GM18508 (cell line): ENCODE measurements around the gene FAM171A2.
"Not testable (repeated sequence)": the region's sequence is repeated elsewhere in the genome, so short reads cannot be mapped to it uniquely, and the experiment has no call there.

ENCODE experiments used
- ATAC-seq: cut with Tn5 transposase; IDR thresholded peaks from one replicate; pipeline ENCODE4 v1.9.1; 2021; ENCODE audit warnings: moderate number of reproducible peaks; ENCODE audit not compliant: insufficient read depth, unreplicated experiment

Gene FAM171A2

DNA sequence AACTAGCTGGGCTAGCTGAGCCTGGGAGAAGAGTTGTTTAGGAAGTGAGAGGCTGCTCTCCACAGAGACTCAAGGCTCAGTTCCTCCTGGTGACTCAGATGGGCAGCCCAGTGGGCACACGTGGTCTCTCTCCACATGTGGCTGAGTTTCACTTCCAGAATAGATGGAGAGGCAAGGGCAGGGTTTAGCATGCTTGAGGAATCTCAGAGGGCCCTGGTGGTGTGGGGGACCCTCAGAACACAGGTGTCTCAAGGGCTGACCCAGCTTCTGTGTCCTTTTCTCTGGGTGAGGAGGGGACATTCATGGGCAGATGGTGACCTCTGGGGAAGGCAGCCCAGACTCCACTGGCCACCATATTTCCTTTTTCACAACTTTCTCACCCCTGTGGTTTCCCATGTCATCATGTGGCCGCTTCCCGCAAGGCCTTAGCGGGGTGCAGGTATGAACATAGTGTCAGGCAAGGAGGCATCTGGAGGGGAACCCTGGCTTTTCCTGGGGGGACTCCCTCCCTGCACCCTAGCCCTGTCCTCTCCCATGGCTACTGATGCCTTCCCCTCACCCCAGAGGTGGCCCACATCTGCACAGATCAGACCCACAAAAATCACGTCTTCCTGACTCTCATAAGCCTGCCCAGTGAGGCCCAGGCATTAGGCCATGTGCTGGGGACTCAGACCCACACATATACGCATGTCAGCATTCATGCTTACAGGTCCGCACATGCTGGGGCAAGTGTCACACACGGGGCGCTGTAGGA, 15.2 kb downstream of the FAM171A2 start:
- peak; percentile 34 for ATAC-seq

DNA sequence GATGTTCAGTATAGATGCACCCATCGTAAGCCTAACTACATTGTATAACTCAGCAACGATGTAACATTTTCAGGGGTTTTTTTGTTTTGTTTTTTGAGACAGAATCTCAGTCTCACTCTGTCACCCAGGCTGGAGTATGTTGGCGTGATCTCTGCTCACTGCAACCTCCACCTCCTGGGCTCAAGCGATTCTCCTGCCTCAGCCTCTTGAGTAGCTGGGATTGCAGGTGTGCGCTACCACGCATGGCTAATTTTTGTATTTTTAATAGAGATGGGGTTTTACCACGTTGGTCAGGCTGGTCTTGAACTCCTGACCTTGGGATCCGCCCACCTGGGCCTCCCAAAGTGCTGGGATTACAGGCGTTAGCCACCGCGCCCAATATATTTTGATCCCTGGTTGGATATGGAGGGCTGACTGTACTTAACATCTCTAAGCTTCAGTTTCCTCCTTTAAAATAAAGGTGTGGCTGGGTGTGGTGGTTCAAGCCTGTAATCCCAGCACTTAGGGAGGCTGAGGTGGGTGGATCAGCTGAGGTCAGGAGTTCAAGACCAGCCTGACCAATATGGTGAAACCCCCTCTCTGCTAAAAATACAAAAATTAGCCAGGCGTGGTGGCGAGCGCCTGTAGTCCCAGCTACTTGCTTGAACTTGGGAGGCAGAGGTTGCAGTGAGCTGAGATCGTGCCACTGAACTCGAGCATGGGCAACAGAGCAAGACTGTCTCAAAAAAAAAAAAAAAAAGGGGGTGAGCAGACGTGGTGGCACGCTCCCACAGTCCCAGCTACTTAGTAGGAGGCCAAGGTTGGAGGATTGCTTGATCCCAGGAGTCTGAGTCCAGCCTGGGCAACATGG, 16.2 kb downstream of the FAM171A2 start:
- ATAC-seq: not testable (repeated sequence)

DNA sequence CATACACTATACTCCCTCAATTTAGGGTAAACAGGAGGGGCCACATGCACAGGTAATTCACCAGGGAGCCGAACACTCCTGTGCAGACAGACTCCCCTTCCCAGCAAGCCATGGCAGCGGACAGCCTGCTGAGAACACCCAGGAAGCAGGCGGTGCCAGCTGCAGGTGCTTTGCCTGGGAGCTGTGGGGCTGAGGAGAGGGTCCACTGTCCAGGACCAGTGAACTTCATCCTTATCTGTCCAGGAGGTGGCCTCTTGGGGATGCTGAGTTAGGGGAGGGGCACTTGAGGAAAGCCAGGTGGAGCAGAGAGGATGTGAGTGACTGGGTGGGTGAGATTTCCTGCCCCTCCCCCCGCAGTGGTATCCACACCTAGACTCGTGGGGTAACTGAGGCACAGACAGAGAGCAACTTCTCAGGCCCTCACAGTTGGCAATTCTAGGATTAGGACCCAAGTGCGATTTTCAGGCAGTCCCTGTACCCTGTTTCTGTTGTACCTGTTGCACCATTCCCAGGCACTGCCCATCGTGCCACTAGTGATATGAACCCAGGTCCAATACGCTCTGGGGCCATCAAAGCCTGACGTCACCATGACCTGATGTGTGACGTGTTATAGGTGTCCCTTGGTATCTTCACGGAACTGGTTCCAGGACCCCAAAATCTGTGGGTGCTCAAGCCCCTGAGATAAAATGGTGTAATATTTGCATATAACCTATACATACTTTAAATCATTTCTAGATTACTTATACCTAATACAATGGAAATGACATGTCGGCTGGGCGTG, 17.4 kb downstream of the FAM171A2 start:
- ATAC-seq: no peak

DNA sequence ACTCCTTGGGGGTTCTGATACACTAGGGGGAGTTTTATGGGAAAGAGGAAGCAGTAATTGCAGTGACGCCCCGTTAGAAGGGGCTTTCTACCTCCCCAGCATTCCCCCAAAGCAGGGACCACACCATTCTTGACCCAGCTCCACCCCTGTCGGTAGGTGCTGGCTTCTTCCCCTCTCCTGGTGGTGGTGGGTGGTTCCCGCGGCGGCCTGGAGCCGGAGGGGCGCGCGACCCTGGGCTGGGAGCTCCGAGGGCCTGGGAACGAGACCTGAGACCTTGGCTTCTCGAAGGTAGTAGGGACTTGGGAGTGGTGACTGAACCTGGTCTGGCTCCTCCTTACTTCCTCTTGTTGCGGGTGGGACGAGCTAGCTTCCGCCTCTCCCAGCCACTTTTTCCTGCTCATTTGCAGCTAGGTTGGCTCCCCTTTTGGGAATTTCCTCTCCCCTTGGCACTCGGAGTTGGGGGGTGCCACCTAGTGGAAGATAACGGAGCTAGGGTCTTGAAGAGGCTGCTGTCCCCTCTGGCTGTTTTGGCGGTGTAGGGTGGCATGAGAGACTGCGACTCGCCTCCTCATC, 18.1 kb downstream of the FAM171A2 start:
- ATAC-seq: no peak

DNA sequence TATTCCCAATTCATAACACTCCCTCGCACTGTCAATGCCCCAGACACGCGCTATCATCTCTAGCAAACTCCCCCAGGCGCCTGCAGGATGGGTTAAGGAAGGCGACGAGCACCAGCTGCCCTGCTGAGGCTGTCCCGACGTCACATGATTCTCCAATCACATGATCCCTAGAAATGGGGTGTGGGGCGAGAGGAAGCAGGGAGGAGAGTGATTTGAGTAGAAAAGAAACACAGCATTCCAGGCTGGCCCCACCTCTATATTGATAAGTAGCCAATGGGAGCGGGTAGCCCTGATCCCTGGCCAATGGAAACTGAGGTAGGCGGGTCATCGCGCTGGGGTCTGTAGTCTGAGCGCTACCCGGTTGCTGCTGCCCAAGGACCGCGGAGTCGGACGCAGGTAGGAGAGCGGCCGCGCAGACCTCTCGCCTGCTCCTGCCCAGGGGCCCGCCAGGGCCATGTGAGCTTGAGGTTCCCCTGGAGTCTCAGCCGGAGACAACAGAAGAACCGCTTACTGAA, 18.7 kb downstream of the FAM171A2 start, which contains the start of gene GRN:
TSS of gene GRN (plus strand) at position 364 of the 515 bp plus-strand sequence. CDS start 3,863 bp downstream, outside the sequence.
- ATAC-seq: peak; percentile 45

DNA sequence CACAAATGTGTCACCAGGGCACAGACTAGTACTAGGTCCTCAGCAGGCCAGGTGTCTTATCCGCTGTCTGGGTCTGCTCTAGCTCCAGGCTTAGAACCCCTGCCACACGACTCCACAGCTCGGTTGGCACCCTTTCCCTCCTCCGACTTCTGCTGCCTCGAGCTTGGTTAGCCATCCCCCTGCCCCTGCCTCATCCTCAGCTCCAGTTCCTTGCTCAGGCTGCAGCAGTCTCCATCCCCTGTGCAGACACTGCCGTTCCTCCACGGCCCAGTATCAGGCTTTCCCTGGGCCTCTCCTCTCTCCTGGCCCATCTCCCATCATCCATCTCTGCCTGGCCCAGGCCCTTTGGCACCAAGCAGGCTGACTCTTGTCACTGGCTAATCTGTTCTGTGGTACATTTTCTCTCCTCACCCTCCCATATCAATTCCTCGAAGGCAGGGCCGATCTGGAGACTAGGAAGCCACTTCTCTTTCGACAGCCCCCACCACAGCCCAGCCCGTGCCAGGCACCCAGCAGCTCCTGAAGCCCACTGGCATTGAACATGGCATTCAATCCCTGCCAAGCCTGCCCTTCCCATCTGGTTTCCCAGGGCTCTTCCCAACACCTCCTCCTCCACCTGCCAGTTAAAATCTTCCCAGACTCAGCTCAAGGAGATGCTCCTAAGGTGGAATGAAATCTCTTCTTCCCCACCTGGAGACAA, 20.0 kb downstream of the FAM171A2 start:
- ATAC-seq: no peak

DNA sequence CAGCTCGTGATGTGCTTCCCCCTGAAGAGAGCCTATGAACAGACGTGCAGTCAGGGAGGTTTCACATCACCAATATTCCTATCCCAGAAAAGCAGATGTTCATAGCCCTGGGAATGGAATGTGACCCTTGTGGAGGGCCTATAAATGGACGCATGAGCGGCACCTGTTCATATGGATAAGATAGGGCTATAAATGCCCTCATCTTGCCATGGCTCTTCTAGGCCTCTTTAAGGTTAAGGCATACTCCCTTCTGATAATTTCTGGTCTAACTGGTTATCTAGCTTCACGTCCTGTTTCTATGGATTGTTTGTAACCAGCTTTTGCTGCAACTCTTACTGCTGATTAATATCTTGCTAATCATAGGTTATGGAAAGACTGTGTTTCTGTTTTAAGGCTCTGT, 23.1 kb downstream of the FAM171A2 start:
- not testable (repeated sequence) for ATAC-seq

DNA sequence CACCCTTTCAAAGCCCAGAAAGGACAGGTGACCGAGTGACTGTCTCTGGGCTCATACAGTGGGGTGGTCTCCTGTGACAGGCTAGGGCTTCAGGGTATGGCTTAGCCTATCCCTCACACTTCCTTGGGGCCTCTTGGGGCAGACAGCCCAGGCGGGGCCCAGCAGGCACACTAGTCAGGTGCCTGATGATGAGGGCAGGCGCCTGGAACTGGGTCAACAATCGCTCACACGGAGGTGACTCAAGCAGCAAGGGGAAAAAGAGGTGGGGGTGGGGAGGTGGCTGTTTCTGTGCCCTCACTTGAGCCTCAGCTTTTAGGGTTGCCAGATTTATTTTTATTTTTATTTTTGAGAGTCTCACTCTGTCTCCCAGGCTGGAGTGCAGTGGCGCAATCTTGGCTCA, 25.0 kb downstream of the FAM171A2 start:
- ATAC-seq: no peak

DNA sequence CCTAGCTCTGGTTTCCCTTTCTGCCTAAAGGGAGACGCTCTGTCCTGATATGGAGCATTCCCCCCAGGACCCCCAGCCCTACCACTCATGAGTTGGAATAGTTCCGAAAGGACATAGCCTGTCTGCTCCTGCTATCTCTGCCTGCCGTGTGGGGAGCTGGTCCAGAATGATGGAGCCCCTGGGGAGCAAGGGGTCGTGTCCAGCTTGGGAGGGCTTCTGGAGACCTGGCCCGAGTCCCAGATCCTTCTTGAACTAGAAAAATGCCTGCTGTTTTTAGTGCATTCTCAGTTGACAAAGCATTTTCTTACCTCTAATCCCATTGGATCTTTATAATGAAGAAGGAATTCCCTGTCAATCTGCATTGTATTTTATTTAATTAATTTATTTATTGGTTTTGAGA, 27.7 kb downstream of the FAM171A2 start:
- no peak for ATAC-seq

DNA sequence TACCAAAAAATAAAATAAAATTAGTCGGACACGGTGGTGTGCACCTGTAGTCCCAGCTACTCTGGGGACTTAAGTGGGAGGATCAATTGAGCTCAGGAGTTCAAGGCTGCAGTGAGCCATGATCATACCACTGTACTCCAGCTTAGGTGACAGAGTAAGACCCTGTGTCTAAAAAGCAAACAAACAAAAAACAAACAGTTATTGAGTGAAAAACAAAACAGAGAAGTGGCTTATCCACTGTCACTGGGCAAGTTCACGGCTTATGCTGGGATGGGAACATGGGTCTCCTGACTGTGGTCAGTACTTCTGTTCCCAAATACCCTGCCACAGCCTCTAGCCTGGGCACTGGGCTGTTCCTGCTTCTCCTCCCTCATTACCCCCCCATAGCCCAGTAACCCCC, 28.1 kb downstream of the FAM171A2 start:
- no peak for ATAC-seq

DNA sequence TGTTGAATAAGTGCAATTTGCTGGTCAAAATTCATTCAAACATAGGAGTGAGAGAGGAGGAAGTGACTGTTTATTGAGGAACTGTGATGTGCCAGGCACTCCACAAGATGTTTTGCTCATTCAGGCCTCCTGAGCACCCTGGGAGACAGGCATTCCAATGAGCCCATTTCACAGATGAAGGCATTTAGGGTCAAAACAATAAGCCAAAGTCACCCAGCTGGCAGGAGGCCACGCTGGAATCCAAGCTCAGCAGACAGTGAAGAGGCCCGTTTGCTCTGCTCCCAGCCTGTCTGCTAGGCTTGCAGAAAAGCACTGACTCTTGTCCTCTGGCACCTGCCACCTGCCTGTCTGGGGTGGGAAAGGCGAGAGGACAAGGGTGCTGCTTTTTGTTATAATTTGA, 28.9 kb downstream of the FAM171A2 start:
- no peak for ATAC-seq

DNA sequence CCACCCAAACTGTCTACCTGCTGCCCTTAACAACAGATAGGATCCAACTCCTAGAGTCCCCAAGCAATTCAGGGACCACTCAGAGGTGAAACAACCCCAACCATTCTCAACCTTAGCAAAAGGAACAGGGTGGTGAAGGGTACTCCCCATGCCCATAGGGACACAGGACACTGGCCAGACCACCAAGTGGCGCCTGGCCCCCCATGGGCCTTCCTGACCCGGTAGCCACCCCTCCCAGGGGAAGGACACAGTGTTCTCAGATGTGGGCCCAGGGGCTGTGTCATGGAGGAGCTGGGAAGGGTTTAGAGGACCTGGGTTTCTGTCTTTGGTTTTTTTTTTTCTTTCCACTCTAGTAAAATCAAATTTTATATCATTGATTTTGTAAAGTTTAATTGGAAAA, 29.3 kb downstream of the FAM171A2 start:
- ATAC-seq: no peak

DNA sequence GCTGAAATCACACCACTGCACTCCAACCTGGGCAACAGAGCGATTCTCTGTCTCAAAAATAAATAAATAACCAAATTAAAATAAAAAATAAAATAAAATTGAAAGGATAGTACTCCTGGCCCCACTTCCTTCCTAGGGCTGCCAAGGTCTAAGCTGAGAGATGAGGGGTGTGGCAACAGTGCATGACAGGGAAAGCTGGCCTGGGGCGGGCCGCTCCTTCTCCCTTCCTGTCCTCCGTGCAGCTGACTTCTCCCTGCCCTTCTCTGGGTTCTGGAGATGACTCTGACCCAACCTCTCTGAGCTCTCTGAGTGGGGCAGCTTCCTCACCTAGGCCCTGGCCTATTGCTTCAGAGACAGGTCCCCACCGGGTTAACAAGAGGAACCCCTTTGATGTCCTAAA, 30.3 kb downstream of the FAM171A2 start:
- no peak for ATAC-seq

DNA sequence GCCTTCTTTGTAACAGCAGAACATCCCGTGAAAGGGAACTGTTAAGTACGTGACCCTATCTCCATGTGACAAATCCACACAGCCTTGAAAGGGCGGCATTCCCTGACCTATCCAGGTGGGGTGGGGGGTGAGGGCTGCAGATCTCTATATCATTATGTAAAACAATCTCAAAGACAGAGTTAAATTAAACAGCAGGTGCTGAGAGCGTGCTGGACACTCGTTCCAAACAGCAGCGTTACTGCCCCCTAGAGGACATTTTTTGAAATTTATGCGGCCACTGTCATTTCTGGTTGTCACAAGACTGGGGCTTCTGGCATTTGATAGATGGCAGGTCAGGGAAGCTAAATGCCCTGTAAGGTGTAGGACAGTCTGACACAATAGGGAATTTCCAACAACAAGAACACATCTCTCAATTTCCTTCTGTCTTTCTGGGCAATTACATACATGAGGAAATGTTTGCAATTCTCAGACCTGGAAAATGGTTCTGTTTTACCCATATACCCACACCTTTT, 32.3 kb downstream of the FAM171A2 start:
- no peak for ATAC-seq

DNA sequence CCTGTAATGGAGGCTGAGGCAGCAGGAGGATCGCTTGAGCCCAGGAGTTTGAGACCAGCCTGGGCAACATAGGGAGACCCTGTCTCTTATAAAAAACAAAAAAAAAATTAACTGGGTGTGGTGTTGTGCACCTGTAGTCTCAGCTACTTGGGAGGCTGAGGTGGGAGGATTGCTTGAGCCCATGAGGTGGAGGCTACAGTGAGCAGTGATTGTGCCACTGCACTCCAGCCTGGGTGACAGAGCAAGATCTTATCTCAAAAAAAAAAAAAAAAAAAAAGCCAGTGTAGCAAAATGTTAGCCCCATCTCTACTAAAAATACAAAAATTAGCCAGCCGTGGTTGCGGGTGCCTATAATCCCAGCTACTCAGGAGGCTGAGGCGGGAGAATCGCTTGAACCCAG, 33.4 kb downstream of the FAM171A2 start:
- ATAC-seq: not testable (repeated sequence)

DNA sequence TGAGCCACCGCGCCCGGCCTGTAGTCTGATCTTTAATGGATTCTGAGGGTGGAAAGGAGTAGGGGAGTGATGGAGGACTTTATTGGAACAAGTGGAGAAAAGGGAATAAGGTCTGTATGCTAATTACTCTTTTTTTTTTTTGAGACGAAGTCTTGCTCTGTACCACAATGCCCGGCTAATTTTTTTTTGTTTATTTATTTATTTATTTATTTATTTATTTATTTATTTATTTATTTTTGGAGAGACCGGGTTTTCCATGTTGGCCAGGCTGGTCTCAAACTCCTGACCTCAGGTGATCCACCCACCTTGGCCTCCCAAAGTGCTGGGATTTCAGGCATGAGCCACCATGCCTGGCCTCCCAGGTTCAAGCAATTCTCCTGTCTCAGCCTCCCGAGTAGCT, 34.1 kb downstream of the FAM171A2 start:
- ATAC-seq: not testable (repeated sequence)

DNA sequence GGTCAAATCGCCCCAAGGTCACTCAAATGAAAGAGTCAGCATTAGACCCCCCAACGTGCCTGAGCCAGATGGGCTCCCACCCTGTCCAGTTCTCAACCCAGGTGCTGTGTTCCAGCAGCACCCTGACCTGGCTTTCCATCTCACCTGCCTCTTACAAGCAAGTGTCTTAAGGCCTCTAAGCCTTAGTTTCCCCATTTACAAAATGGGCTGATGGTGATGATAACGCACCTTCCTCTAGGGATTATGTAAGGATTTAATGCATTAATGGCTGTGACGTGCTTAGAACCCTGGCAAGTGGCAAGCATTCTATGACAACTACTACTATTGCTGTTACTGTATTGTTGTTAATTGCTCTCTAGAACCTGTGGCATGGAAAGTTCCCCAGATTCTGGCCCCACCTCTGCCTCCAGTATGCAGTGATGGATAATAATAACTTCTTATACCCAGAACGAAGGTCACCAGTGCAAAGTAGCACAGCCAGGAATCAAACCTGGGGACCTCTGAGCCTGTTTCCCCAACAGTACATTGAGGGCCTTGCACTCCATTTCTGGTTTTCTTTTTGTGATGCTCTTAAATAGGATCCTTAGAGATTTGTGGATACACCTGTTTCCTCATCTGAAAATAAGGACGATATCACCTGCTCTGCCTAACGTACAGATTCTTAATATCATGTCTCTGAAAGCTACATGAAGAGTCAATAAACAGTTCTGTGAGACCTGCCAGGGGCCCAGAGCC, 35.8 kb downstream of the FAM171A2 start:
- no peak for ATAC-seq

DNA sequence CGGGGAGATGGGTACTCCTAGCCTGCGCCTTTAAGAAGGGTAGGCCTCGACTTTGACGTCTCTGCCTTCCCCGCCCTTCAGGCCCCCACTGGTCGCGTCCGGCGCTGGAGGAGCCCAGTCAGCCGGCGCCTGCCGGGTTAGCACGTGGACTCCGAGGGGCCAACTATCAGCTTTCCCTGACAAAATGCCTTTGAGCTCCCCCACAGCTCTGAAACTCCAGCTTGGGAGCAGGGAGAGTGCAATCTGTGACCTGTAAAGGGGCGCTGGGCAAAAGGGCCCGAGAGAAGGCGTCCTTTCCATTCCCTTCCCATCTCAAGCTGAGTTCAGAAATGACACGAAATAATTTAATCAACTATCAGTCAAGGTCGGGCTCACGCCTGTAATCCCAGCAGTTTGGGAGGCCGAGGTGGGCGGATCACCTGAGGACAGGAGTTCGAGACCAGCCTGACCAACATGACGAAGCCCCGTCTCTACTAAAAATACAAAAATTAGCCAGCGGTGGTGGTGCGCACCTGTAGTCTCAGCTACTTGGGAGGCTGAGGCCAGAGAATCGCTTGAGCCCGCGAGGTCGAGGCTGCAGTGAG, 36.7 kb downstream of the FAM171A2 start:
- ATAC-seq: no peak
